GM12874 (cell line): ENCODE measurements around the gene BTK.

ENCODE experiments used
- TF ChIP-seq, protein P1 (sequence below): IDR thresholded peaks from 2 replicates; pipeline ENCODE4 v1.5.1; 2011; ENCODE audit warnings: low read depth, mild to moderate bottlenecking, control low read depth, low read length, moderate library complexity; ENCODE audit not compliant: insufficient read depth

The BTK gene

DNA sequence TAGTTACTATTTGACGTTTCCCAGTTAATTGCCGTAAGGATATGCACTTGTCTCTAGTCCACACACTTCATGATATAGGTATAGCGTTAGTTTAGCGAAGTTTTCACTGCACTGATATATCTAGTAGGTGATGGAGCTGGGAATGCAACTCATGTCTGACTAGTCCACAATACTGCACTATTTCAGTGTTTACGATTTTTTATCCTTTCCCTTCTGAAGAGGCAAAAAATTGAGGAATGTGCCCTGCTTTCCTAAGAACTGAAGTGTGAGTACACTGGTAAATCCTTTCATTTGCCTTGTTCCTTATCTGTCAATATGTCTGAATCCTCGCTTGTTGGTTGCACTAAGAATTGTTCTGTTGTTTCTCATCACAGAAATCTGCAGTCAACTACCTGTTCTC, 5.8 kb upstream of the BTK start:
- TF ChIP-seq, protein P1, sequence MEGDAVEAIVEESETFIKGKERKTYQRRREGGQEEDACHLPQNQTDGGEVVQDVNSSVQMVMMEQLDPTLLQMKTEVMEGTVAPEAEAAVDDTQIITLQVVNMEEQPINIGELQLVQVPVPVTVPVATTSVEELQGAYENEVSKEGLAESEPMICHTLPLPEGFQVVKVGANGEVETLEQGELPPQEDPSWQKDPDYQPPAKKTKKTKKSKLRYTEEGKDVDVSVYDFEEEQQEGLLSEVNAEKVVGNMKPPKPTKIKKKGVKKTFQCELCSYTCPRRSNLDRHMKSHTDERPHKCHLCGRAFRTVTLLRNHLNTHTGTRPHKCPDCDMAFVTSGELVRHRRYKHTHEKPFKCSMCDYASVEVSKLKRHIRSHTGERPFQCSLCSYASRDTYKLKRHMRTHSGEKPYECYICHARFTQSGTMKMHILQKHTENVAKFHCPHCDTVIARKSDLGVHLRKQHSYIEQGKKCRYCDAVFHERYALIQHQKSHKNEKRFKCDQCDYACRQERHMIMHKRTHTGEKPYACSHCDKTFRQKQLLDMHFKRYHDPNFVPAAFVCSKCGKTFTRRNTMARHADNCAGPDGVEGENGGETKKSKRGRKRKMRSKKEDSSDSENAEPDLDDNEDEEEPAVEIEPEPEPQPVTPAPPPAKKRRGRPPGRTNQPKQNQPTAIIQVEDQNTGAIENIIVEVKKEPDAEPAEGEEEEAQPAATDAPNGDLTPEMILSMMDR, result no peak

DNA sequence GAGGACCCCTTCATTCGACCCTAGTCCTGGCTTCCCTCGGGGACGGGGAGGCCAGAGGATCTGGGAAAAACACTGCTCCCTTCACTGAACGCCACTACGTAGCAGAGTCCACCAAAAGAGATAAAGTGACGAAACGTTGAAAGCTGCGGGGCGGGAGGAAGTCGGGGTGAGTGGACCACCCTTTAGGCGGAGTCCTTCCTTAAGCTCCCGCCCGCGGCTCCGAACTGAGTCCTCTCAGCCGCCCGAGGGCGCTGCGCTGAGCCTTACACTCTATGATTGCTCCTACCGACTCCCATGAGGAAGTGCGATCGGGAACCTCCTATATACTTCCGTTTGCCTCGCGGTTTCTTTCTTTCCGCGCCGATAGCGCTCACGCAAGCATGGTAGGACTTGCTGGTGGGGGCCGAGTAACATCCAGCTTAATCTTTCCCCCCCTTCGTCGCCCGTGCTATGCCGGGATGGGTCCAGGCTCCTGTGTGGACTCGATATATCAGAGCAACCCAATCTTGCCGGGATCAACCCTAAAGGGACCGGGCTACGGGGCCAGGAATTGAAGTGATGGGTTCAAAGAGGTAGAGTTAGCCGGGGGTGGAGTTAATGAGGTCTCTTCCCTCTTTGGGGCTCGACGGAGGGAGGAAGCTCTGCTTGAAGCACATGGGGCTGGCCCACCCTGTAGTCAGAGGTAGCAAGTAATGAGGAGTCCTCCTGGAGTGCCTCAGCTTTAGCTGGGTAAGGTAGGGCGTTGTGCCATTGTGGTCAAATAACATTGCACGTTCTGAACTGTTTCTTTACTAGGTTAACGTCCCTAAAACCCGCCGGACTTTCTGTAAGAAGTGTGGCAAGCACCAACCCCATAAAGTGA, 4.9 kb upstream of the BTK start, which contains the start of gene RPL36A:
TSS of gene RPL36A (plus strand) at position 348 of the 862 bp plus-strand sequence. CDS start at position 381, 33 bp downstream.
- TF ChIP-seq, protein P1, result peak; percentile 73

DNA sequence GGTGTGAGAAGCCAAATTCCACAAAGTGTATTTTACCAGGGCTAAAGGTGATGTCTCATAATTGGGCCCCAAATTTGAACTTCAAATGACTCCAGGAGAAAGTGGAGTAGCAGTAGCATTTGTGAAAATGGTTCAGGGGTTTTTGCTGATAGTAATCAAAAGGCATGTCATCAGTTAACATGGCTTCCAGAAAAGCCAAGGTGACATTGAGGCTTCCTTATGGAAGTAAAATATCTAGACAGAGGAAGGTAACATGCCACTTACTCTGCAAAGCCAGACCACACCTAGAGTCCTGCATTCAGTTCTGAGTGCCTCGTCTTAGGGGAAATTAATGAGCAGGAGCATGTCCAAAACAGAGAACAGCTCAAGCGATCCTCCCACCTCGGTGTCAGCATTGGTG, 2.6 kb upstream of the BTK start:
- TF ChIP-seq, protein P1, result no peak

DNA sequence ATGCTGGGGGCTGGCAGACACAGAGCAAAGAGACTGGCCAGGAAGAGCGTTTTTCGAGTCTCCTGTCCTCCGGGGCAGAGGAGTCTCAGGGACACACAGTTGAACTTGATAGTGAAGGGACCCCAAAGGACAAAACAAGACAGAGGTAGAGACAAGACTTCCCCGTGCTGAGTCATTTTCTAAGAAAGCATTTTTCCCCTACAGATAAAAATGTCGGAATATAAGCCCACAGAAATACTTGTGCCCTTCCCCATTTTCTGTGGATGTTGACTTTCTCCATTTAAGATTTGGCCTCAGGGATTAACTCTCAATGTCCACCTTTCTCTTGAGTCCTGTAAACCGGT, 523 bp upstream of the BTK start:
- TF ChIP-seq, protein P1, result no peak

DNA sequence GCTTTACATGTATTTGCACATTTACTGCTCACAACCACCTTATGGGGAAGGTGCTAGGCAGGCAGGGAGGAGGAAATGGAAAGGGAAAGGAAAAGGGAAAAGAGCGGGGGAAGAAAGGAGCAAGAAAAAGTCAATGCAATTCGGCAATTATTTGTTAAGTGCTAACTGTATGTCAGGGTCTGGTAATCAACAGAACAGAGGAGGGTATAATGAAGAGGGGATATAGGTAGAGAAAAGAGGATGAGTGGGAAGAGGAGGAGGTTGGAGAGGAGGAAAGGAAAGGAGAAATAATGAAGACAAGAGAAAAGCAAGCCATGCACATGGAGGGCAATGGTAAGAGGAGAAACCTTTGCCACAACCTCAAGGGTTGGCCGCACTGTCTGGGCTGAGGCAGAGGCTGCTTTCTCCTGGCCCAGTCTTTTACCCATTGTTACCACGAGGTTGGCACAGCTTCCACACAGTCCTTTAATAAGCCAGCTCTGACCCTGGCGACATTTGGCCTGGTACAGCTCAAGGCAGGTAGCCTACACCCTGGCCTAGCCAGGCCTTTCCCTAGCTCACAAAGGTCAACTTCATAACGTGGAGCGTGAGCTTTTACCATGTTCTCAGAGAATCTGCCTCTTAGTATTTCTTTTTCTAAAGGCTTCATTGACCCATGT, 836 bp downstream of the BTK start:
- TF ChIP-seq, protein P1, result no peak

DNA sequence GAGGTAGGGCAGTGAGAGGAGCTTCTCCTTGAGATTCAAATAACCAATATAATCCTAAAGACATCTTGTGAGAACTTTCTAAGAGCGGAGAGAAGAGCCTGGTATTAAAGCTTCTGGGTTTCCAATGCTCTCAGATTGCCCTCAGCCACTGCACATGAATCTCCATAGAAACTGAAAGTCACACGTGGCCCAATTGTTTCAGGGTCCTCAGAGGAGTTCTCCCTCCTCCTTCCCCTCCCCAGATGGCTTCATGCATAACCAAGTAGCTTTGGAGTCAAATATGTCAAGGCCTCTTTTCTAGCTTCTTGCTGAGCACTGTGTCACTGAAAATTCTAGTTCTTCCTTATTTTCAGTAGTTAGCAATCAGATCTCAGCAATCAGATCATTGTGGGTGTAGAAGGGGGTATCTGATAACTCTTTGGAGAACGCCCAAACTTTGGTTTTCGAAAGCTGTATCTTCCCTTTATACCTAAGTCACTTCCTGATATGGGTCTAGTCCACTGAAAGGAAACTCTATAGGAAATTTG, 2.2 kb downstream of the BTK start:
- TF ChIP-seq, protein P1, result no peak

DNA sequence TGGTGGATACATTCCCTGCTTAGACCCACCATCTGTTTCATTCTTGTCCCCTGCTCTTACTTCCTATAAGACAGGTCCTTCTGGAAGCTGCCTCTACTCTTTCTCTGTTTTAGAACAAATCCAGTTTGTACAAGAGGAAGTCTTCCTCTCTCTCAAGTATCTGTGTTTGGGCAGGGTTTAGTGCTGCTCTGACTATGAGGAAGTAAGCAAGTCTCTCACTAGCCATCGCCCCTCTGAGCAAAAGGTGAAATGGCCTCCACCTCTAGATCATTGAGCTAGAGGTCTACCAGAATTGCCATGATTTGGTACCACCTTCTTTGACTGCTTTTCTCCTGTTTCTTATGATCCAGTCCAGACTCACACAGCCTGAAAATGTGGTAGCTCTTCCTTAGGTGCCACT, 8.4 kb downstream of the BTK start:
- TF ChIP-seq, protein P1, result no peak
